NK-92 (cell line): ENCODE data around the gene HLA-DRA.
"Not testable (repeated sequence)": the region's sequence is repeated elsewhere in the genome, so short reads cannot be mapped to it uniquely, and the experiment has no call there.

Source experiments
- DNase-seq: peaks from one replicate; lab custom pipeline; 2025; ENCODE audit not compliant: unreplicated experiment; lab: John Stamatoyannopoulos, UW

Gene HLA-DRA

DNA sequence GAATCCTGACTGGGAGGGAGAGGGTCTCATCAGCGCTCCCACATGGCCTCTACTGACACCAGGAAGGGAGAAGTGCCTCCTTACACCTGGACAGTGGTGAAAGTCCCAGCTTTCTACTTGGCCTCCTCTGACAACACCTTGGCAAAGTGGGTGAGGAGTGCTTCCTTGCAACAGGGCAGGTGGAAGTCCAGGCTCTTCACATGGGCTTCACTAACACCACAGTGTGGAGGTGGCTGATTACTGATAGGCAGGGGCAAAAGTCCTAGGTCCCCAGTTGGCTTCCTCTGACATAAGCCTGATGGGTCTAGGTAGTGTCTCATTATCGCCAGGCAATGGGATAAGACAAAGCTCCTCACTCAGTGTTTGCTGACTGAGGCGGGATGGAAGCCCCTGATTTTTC lies 9.5 kb upstream of the HLA-DRA start:
- DNase-seq = no peak

DNA sequence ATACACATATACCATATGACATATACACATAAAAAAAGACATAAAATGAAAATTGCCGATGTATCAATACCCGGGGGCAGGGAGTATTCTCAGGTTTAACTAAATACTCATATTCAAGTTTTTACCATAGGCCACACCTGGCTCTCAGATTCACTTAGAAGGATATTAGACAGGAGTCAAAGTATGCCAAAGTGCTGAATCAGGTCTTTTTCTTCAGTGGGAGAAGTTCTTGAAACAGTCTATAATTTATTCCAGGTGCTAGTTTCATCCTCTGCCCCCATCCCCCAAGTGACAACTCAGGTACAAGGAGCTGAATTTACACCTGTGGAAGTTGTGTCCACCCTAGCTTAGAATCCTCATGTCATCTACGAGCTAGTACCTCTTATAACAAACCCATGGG lies 8.5 kb upstream of the HLA-DRA start:
- no peak for DNase-seq

DNA sequence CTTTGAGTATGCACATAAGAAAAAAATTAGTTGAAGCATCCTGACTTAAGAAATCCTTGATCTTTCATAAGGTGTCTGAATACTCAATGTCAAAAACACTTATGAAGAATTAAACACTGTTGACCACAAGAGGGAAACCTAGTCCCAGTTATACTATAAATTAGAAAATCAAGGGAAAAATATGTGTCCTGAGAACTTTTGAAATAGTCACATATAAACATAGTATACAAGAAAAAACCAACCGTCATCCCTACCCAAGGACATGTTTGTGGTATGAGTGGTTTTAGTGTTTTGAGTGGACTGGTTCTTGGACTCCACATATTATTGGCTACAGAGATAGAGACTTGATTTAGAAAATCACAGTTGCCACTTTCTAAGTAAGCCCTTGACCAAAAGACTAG lies 7.6 kb upstream of the HLA-DRA start:
- no peak for DNase-seq

DNA sequence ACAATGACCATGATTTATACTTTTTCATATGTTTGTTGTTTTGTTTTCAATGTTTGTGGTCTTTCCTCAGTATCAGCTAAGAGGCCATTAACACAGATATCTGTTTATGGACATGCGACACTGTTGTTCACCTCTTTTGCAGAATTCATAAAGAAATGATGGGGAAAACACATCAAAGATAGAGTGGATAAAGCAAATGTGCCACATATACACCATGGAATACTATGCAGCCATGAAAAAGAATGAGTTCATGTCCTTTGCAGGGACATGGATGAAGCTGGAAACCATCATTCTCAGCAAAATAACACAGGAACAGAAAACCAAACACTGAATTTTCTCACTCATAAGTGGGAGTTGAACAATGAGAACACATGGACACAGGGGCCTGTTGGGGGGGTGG lies 5.7 kb upstream of the HLA-DRA start:
- DNase-seq = not testable (repeated sequence)

DNA sequence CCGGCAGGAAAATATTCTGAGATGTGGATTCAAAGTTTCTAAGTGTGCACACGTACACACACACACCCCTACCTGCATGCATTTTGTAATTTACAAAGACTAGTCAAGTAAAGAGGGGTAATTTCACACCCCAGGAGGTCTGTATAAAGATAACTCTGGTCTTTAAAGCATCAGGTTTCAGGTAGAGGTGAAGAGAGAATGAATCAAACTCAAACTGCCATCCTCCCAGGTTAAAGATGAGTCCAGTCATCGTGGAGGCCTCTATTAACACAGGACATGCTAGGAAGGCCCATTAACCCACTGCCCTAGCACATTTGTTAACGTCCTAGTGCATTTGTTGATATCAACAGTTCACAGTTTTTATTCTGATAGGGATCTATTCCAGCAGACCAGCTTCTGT lies 3.5 kb upstream of the HLA-DRA start:
- DNase-seq = no peak

DNA sequence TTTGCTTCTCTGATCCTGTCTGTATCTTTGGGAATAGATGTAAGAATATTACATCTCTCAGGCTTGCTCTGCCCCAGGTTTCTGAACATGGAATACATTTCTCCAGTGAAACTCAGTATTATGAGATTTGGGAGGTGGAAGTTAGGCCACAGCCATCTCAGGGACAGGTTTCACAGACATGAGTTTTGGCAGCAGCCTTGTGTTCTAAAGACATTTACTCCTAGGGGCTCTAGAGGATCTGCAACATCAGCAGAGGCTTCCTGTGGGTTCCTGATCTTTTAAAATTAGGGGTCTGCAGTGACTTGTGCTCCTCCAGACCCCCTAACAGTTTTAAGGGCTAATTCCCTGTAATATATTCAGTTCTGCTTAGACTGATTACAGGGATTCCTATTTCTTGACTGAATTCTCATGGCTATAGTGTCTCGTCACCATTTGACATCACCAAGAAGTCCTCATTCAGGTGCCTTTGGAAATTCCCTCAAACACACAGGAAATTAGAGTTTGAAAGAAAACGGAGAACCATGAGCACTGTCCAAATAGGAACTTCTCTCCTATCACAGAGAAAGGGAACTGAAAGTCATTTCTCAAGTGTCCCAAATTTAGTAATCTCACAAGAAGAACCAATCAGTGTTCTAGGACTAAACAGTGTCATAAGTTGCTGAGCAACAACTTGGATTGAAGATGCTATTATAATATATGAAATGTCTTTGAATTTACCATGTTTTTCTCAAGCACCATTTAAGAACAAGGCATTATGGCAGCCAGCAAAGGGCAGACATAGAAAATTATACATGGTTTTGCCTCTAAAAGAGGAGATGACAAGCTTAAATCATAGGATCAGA lies 2.5 kb upstream of the HLA-DRA start:
- no peak for DNase-seq

DNA sequence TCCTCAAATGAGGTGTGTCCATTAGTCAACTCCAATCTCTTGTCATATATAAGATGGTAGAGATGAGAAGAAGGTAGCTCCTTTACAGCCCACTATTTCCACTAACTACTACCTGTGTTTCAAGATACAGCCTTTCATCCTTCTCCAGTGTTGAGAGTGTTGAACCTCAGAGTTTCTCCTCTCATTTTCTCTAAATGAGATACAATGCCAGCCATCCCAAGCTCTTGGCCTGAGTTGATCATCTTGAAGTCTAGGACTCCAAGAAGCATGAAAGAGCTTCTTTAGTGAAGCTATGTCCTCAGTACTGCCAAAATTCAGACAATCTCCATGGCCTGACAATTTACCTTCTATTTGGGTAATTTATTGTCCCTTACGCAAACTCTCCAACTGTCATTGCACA lies 548 bp upstream of the HLA-DRA start:
- DNase-seq = no peak

DNA sequence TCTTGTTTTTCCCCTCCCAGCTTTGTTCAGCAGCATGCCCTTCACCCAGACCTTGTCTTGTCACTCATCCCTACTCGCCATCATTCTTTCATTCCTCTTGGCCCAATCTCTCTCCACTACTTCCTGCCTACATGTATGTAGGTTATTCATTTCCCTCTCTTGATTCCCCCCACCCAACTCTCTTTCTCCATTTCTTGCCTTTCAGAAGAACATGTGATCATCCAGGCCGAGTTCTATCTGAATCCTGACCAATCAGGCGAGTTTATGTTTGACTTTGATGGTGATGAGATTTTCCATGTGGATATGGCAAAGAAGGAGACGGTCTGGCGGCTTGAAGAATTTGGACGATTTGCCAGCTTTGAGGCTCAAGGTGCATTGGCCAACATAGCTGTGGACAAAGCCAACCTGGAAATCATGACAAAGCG lies 2.6 kb downstream of the HLA-DRA start:
- no peak for DNase-seq

DNA sequence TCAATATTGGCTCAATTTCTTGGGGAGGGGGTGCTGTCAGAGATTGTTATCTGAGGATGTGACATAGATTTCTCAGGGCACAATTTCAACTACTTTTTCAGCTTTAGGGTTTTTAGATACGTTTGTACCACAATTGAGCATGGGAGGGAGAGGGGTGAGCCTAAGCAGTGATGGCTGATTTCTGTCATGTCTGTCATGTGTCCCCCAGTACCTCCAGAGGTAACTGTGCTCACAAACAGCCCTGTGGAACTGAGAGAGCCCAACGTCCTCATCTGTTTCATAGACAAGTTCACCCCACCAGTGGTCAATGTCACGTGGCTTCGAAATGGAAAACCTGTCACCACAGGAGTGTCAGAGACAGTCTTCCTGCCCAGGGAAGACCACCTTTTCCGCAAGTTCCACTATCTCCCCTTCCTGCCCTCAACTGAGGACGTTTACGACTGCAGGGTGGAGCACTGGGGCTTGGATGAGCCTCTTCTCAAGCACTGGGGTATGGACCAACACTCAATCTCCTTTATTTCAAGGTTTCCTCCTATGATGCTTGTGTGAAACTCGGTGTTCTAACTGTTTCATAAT lies 3.4 kb downstream of the HLA-DRA start:
- no peak for DNase-seq

DNA sequence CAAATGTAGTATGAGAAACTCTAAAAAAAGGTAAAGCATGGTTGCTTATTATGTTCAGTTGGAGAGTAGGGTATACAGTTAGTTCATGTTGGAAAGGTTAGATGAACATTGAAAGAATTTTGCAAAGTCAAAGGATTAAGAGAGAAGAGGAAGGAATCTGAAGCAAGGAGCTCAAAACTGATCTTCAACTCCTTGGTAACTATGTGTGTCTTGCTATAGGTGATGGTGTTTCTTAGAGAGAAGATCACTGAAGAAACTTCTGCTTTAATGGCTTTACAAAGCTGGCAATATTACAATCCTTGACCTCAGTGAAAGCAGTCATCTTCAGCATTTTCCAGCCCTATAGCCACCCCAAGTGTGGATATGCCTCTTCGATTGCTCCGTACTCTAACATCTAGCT lies 4.7 kb downstream of the HLA-DRA start:
- DNase-seq = no peak

DNA sequence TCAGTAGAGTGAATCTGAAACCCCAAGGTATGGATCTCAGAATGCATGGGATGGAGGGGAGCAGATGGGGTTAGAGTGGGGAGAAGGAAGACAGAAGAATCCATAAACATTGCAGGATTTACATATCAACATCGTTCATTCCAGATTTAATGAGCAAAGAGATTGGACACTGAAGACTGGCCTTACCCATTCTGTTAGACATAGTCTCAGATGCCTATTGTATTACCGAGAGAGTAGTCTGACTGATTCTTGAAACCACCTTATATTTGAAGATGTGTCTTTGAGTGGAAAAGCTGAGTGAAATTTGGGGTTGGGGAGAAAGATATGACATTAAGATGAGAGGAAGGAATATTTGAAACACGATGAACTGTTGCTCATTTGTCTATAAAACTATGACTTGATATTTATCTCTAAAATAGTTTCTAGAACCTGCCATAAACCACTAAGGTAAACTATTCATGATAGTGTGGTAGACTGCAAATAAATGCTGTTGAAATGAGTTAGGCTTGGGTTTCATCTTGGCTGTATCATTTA lies 5.7 kb downstream of the HLA-DRA start:
- no peak for DNase-seq

DNA sequence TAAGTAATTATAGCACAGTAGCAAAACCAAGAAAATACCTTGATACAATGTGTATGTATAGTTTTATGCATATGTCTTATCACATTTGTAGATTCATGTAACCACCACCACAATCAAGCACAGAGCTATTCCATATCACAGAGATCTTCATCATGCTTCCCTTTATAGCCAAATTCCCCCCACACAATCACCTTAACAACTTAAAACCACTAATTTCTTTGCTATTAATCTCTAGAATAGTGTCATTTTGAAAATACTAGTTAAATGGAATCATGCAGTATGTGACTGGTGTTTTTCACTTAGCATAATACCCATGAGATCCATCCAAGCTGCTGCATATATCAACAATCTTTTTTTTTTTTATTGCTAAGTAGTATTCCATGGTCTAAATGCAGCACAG lies 8.2 kb downstream of the HLA-DRA start:
- DNase-seq = no peak

DNA sequence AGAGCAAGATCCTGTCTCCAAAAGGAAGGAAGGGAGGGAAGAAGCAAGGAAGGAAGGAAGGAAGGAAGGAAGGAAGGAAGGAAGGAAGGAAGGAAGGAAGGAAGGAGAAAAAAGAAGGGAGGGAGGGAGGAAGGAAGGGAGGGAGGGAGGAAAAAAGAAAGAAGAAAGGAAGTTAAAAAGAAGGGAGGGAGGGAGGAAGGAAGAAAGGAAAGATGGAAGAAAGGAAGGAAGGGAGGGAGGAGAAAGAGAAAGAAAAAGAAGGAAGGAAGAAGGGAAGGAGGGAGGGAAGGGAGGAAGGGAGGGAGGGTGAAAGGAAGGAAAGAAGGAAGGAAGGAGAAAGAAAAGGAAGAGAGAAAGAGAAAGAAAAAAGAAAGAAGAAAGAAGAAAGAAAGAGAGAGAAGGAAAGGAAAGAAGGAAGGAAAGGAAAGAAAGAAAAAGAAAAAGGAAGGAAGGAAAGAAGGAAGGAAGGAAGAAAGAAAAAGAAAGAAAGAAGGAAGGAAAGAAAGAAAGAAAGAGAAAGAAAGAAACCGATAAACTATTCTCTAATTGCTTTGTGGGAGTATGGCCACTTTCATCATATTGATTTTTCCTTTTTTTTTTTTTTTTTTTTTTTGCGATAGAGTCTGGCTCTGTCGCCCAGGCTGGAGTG lies 9.5 kb downstream of the HLA-DRA start:
- no peak for DNase-seq

DNA sequence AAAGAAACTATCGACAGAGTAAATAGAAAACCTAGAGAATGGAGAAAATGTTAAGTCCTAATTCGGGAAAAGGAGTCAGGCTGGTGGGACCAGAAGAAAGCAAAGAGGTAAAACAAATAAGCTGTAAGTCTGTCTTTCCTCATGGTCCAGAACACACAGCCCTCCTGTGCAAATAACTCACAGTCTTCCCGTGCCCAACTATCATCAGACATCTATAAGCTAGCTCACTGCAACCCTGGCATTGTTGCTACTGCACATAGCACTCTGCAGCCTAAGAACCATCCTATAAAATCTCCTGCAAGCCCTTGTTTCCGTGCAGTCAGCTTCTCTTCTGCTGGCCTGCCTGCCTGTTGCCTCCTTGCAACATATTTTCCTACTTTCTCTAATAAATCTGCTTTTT lies 17.4 kb downstream of the HLA-DRA start:
- DNase-seq = no peak

DNA sequence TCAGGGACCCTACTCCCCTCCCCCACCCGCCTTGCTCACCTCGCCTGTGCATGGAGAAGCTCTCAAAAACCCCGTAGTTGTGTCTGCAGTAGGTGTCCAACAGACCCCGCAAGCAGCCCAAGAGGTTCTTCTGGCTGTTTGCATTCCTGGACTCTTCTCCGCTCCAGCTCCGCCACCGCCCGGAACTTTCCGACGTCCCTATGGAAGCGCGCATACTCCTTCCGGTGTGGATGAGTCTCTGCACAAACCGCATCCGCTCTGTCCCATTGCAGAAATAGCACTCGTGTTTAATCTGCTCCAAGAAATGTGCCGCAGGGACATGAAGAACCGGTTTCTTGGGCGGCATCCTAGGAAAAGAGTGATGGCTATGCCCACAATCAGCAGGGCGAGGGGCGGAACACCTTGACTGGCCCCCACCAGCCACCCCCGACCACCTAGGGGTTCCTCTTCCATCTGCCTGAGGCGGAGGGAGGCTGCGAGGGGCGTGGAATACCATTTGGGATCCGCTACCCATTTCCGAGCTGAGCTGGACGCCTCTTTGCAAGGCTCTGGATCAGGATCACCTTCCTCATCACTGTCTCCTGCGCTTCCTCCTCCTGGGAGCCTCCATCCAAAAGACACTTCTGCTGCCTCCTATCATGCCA lies 20.2 kb downstream of the HLA-DRA start:
- no peak for DNase-seq

DNA sequence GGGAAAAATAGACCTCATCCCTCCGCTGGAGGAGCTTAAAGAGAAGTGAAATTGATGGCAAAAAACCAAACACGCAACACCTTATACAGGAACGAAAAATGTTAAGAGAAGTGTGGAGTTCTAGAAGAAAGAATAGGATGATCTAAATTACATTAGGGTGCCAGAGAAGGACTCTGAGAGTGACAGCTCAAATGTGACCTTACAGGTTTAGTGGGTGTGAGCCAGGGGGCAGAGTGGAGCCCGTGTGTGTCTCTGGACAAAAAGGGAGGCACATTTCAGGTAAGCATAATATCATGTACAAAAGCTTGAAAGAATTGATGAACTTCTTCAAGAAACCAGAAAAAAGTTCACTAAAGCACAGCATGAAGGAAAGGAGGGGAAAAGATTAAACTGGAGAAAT lies 20.8 kb downstream of the HLA-DRA start:
- no peak for DNase-seq

DNA sequence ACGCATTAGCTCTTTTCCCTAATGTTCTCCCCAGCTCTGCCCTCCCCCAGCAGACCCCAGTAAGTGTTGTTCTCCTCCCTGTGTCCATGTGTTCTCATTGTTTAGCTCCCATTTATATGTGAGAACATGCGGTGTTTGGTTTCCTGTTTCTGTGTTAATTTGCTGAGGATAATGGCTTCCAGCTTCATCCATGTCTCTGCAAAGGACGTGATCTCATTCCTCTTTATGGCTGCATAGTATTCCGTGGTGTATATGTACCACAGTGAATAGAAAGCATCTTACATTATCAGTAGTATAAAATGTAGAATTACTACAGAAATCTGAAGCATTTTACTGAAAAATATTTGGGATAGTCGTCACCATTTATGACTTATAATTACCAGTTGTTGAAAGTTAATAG lies 21.8 kb downstream of the HLA-DRA start:
- DNase-seq = no peak

DNA sequence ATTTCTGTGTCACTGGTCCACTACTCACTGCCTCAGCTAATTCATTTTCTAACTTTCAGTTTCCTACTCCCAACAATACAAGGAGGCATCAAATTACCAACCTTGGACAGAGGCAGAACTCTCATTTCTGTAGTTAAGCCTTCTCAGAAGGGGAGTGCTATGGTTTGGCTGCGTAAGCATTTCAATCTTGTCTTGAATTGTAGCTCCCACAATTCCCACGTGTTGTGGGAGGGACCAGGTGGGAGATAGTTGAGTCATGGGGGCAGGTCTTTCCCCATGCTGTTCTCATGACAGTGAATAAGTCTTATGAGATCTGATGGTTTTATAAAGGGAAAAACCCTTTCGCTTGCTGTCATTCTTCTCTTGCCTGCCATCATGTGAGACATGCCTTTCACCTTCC lies 22.9 kb downstream of the HLA-DRA start:
- DNase-seq = no peak

DNA sequence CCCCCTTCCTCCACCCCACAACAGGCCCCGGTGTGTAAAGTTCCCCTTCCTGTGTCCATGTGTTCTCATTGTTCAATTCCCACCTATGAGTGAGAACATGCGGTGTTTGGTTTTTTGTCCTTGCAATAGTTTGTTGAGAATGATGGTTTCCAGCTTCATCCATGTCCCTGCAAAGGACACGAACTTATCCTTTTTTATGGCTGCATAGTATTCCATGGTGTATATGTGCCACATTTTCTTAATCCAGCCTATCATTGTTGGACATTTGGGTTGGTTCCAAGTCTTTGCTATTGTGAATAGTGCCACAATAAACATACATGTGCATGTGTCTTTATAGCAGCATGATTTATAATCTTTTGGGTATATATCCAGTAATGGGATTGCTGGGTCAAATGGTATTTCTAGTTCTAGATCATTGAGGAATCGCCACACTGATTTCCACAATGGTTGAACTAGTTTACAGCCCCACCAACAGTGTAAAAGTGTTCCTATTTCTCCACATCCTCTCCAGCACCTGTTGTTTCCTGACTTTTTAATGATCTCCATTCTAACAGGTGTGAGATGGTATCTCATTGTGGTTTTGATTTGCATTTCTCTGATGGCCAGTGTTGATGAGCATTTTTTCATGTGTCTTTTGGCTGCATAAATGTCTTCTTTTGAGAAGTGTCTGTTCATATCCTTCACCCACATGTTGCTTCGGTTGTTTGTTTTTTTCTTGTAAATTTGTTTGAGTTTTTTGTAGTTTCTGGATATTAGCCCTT lies 28.2 kb downstream of the HLA-DRA start:
- not testable (repeated sequence) for DNase-seq

DNA sequence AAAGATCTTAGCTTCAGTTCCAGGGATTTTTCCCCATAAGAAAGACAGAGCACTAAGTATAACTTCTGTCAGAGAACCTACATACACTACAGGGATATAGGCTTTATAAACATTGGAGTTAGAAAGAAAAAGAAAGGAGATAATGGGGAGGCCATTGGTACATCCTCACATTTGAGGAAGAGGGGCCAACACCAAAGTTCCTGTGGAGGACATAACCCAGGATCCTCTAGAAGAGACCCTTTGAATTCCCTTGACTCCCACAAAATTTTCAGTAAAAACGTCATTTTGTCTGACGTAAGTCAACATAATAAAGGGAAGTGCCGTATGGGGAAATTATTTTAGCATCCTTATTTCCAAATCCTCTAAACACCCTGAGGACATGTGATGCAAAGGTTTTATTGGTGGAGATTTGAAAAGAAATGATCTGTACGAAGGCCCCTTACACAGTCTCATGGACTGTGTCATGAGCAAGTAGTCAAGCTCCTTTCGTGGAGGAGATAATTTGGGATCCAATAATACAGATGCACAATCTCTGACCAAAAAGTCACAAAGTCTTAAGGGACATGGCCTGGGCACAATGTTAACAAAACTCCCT lies 33.2 kb downstream of the HLA-DRA start:
- DNase-seq = no peak
